GM19324 (cell line): ENCODE results near the gene PDE3B.
"Not testable (repeated sequence)": the region's sequence is repeated elsewhere in the genome, so short reads cannot be mapped to it uniquely, and the experiment has no call there.

Source experiments
- ATAC-seq: cut with Tn5 transposase; IDR thresholded peaks from one replicate; pipeline ENCODE4 v1.9.1; 2021; ENCODE audit warnings: mild to moderate bottlenecking, moderate library complexity; ENCODE audit not compliant: unreplicated experiment, low FRiP score

PDE3B gene

GRCh38 chr11:14863775-14864174 is 220.2 kb downstream of the PDE3B start:
- not testable (repeated sequence) for ATAC-seq

- no peak for ATAC-seq
Measured at GRCh38 chr11:14872032-14872431, 228.4 kb downstream of the PDE3B start.

GRCh38 chr11:14873632-14874031 is 230.0 kb downstream of the PDE3B start:
- ATAC-seq = no peak

GRCh38 chr11:14875163-14875562 is 231.6 kb downstream of the PDE3B start:
- ATAC-seq = no peak

- no peak for ATAC-seq
Measured at GRCh38 chr11:14881576-14882193, 238.1 kb downstream of the PDE3B start.

- no peak for ATAC-seq
Measured at GRCh38 chr11:14882196-14882595, 238.6 kb downstream of the PDE3B start.

GRCh38 chr11:14883683-14884082 is 240.1 kb downstream of the PDE3B start:
- ATAC-seq = not testable (repeated sequence)

GRCh38 chr11:14884667-14885273 is 241.2 kb downstream of the PDE3B start:
- no peak for ATAC-seq

GRCh38 chr11:14886513-14886912 is 242.9 kb downstream of the PDE3B start:
- ATAC-seq = no peak

- ATAC-seq = peak; percentile 67
Measured at GRCh38 chr11:14891143-14892035, 247.8 kb downstream of the PDE3B start.

GRCh38 chr11:14892036-14892556 is 248.5 kb downstream of the PDE3B start, which contains the start of gene CYP2R1:
Gene CYP2R1, minus strand, starts transcription at chr11:14892231. Its CDS starts 26 bp downstream, at chr11:14892205.
- ATAC-seq = peak; percentile 99

- no peak for ATAC-seq
Measured at GRCh38 chr11:14892577-14892976, 249.0 kb downstream of the PDE3B start.

- no peak for ATAC-seq
Measured at GRCh38 chr11:14894657-14895598, 251.3 kb downstream of the PDE3B start.

- ATAC-seq = no peak
Measured at GRCh38 chr11:14898355-14898754, 254.8 kb downstream of the PDE3B start.

- ATAC-seq = no peak
Measured at GRCh38 chr11:14898906-14899305, 255.3 kb downstream of the PDE3B start.

GRCh38 chr11:14902650-14903350 is 259.2 kb downstream of the PDE3B start:
- no peak for ATAC-seq

GRCh38 chr11:14904745-14905103 is 261.1 kb downstream of the PDE3B start:
- peak; percentile 33 for ATAC-seq

- ATAC-seq = peak; percentile 84
Measured at GRCh38 chr11:14905104-14906033, 261.8 kb downstream of the PDE3B start.
